ENCODE measurements around the gene ZNF317. TPM values are rescaled to one million over a fixed set of nuclear protein-coding genes. Genes with fewer than 3 reads are reported as not detected.
"Not testable (repeated sequence)": the region's sequence is repeated elsewhere in the genome, so short reads cannot be mapped to it uniquely, and the experiment has no call there.

ZNF317 gene
- total RNA-seq, 1 donor from 2014 or later = 10.3 TPM

DNA sequence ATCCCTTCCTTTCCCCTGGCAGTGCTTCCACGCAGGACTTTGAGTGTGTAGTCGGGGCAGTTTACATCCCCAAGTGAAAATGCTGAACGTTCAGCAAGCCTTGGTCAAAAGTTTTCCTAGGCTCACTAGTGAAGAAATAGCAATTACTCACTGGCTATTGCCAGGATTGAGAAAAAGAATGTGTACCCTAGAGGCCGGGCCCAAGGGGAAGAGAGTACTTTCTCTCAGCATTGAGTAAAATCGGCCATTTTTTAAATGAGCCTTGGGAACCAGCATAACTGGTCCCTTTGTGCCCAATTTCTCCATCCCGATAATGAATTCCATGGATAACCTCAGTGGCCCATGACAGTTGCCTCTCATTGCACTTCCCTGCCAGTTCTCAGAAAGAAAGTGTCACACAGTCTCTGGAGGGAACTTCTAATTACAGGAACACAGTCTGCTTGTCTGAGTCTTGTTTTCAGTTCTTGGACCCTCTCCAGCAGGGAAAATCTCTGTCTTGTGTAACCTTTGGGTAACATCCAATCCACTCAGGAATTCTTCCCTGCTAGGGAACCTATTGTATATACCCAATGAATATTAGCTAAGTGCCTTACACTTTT, 31.3 kb downstream of the ZNF317 start:
- DNase-seq (ENCODE audit: low spot score) (no peak), ATAC-seq (no peak)

DNA sequence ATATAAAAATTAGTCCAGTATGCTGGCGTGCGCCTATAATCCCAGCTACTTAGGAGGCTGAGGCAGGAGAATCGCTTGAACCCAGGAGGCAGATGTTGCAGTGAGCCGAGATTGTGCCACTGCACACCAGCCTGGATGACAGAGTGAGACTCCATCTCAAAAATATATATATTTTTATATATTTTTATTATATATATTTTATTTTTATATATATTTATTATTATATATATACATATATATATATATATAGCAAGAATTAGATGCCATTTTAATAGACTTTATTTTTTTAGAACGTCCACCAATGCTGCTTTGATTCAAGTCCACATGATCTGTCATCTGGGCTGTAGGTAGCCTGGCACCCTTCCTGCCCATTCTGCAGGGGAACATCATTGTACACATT, 35.1 kb downstream of the ZNF317 start:
- ATAC-seq = no peak

DNA sequence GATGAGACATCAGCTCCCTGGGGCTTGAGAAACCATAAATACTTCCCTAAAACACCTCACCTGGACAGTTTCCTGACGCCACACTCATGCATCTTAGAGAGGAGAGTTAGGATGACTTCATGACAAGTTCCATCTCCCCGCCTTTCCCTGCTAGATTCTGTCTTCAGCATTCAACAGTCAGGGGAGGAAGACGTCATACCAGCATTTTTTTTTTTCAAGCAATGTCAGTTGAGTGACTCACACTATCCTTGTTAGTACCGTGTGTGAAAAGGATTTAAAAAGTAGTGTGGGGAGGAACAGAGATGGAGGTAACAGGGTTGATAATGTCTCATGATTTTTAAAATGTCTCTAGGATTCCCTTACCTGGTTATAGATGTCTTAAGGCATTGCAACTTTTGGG, 38.7 kb downstream of the ZNF317 start, which contains the start of gene OR7D2:
OR7D2 (plus strand) TSS at position 79 of the 400 bp plus-strand sequence. CDS start 6,803 bp downstream, outside the sequence.
- DNase-seq (ENCODE audit: low spot score) (no peak), ATAC-seq (no peak)

More for the DNA sequence above, 35.1 kb downstream of the ZNF317 start:
- no peak for DNase-seq (ENCODE audit: low spot score)

DNA sequence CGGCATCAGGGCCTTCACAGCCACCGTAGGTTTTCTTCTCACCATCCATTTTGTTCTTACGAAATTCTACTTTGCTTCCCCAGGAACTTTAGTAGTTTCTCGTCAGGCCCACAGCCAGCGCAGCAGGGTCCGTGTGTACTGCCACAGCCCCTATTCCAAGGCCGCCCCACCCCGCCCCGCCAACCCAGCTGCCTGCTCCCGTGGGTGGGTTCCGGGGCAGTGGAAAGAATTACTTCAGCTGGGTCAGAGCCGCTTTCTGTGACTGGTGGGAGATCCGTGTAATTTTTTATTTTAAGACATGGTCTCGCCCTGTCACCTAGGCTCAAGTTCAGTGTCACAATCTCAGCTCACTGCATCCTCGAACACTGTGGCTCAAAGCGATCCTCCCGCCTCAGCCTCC, 42.8 kb downstream of the ZNF317 start:
- DNase-seq (ENCODE audit: low spot score) (no peak), ATAC-seq (no peak)

DNA sequence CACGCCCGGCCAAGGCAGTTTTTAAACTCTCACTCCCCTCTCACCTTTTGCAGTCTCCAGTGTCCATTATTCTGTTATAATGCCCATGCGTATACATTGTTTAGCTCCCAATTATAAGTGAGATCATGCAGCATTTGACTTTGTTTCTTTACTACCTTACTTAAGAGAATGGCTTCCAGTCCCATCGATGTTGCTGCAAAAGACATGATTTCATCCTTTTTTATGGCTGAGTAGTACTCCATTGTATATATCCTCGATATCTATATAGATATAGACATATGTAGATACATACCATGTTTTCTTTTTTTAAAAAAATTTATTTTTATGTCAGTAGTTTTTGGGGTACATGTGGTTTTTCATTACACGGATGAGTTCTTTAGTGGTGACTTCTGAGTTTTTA, 47.0 kb downstream of the ZNF317 start:
- DNase-seq (ENCODE audit: low spot score) (no peak), ATAC-seq (no peak)

DNA sequence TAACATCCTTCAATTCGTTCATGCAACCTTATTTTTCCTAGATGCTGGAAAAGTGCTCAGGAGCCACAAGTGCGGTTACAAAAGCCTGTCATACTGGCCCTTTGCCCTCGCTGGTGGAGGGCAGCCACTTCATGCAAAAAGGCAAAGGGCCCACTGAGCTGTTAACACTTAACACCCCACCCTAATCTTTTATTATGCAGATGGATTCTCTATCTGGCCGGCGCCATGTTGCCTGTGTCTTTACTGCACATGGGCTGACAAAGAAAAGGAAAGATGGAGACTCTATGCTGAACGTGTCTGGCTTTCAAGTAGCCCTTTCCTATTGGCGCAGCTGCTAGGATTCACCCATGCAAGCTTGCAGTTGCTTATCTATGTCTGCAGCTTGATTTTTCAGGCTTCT, 49.3 kb downstream of the ZNF317 start:
- DNase-seq (ENCODE audit: low spot score) (no peak), ATAC-seq (no peak)

DNA sequence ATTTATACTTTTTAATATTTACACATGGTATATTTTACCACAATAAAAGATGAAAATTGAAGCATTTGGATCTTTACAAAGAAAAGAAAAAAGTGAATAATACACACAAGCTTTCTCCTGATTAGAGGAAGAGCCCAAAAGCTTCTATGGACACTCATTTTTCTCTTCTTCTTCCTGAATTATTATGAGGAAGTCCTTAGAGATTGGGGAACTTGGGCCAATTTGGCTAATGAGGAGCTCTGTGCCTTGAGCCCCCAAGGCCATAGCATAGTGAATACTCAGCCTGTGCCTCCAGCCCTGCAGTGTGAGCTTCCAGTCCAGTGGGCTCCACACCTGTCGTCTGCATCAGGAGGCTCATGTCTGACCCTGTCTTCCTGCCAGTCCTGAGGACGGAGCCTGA, 57.8 kb downstream of the ZNF317 start:
- DNase-seq (ENCODE audit: low spot score); ATAC-seq: not testable (repeated sequence)

DNA sequence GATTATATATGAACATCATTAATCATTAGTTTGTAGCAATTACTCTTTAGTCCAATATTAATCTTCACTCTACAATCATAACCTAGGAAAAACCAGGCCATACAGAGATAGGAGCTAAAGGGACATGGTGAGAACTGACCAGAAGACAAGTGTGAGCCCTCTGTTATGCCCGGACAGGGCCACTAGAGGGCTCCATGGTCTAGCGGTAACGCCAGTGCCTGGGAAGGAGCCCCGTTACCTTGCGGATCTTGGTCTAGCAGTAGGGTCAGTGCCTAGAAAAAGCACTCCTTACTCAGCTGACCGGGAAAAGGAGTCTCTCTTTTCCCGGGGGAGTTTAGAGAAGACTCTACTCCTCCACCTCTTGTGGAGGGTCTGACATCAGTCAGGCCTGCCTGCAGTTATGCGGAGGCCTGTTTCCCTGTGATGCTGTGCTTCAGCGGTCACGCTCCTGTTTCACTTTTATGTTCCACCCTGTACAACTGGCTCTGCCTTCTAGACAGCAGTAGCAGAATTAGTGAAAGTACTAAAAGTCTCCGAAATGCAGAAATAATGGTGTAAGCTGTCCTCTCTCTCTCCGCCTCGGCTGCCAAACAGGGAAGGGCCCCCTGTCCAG, 65.4 kb downstream of the ZNF317 start:
- DNase-seq (ENCODE audit: low spot score) = peak; percentile 66
- peak; percentile 93 for ATAC-seq

Other genes starting within 250 kb of the ZNF317 start
- not detected for gene MUC16, start 130.0 kb upstream of the ZNF317 start, total RNA-seq
- not detected for gene OR1M1, start 53.3 kb upstream of the ZNF317 start, total RNA-seq
- not detected for gene OR7G2, start 32.9 kb upstream of the ZNF317 start, total RNA-seq
- not detected for gene OR7G1, start 24.6 kb upstream of the ZNF317 start, total RNA-seq
- not detected for gene OR7G3, start 13.4 kb upstream of the ZNF317 start, total RNA-seq
- gene OR7D2, start 38.6 kb downstream of the ZNF317 start, total RNA-seq = not detected
- not detected for gene OR7D4, start 79.2 kb downstream of the ZNF317 start, total RNA-seq
- gene OR7E24, start 110.5 kb downstream of the ZNF317 start, total RNA-seq = not detected
- 0.93 TPM for gene ZNF699, start 169.4 kb downstream of the ZNF317 start, total RNA-seq
- 3.8 TPM for gene ZNF559, start 183.8 kb downstream of the ZNF317 start, total RNA-seq
- gene ZNF177, start 222.6 kb downstream of the ZNF317 start, total RNA-seq = 0.68 TPM